ENCODE results near the gene INO80D.
"Not testable (repeated sequence)": the region's sequence is repeated elsewhere in the genome, so short reads cannot be mapped to it uniquely, and the experiment has no call there.

The INO80D gene

GRCh38 chr2:206045251-206045650, 40.7 kb downstream of the INO80D start:
- H3K27ac ChIP-seq, result no peak overlapping the region
- TF ChIP-seq ZFX (IDR thresholded peaks at IDR 0.05; ENCODE audit: borderline replicate concordance), result no peak
- TF ChIP-seq CTCF (IDR thresholded peaks at IDR 0.05), result no peak

GRCh38 chr2:206040525-206040924, 45.4 kb downstream of the INO80D start:
- H3K27ac ChIP-seq, result no peak overlapping the region
- no peak for TF ChIP-seq CTCF (IDR thresholded peaks at IDR 0.05)
- TF ChIP-seq ZFX (IDR thresholded peaks at IDR 0.05; ENCODE audit: borderline replicate concordance), result no peak

GRCh38 chr2:206035393-206035792, 50.6 kb downstream of the INO80D start:
- H3K27ac ChIP-seq, result peak overlapping the region; percentile 54

GRCh38 chr2:206033452-206033851, 52.5 kb downstream of the INO80D start:
- not testable (repeated sequence) for H3K27ac ChIP-seq

- no peak overlapping the region for H3K27ac ChIP-seq
- TF ChIP-seq CTCF (IDR thresholded peaks at IDR 0.05) (no peak), ZFX (IDR thresholded peaks at IDR 0.05; ENCODE audit: borderline replicate concordance) (no peak)
Observed at GRCh38 chr2:206031950-206032567, 53.9 kb downstream of the INO80D start.

GRCh38 chr2:206031162-206031784, 54.7 kb downstream of the INO80D start:
- TF ChIP-seq CTCF (IDR thresholded peaks at IDR 0.05), result no peak
- no peak overlapping the region for H3K27ac ChIP-seq

- no peak overlapping the region for H3K27ac ChIP-seq
- TF ChIP-seq CTCF (IDR thresholded peaks at IDR 0.05) (no peak), ZFX (IDR thresholded peaks at IDR 0.05; ENCODE audit: borderline replicate concordance) (no peak)
Observed at GRCh38 chr2:206028101-206028500, 57.9 kb downstream of the INO80D start.

GRCh38 chr2:206023183-206023582, 62.8 kb downstream of the INO80D start:
- H3K27ac ChIP-seq, result no peak overlapping the region
- no peak for TF ChIP-seq CTCF (IDR thresholded peaks at IDR 0.05)
- TF ChIP-seq ZFX (IDR thresholded peaks at IDR 0.05; ENCODE audit: borderline replicate concordance), result no peak
